Fibroblast of upper back skin (primary cell): ENCODE data around the gene GNB1L.

Experiments
- DNase-seq: peaks from one replicate; pipeline ENCODE4 v3.0.0-alpha.2; 2013

The GNB1L gene

GRCh38 chr22:19744350-19745006 is 110.2 kb downstream of the GNB1L start:
- DNase-seq: no peak

GRCh38 chr22:19743651-19744050 is 111.0 kb downstream of the GNB1L start:
- no peak for DNase-seq

DNA sequence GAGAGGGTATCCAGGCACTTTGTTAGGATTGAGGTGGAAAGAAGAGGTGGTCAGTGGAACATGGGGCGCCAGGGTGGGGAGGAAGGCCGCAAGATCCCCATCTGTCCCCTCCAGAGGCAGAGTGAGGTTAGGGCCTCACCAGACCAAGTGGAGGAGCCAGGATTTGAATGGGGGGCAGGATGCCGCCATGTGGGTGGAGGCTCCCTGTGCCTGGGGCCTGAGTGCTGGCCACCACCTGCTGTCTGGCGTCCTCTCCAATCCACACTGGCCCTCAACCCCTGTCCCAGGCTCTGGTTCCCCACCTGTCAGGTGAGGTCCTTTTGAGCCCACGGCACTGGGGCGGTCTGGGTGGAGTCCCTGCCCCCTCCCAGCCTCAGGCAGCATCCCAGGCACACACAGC is 111.6 kb downstream of the GNB1L start:
- no peak for DNase-seq

DNA sequence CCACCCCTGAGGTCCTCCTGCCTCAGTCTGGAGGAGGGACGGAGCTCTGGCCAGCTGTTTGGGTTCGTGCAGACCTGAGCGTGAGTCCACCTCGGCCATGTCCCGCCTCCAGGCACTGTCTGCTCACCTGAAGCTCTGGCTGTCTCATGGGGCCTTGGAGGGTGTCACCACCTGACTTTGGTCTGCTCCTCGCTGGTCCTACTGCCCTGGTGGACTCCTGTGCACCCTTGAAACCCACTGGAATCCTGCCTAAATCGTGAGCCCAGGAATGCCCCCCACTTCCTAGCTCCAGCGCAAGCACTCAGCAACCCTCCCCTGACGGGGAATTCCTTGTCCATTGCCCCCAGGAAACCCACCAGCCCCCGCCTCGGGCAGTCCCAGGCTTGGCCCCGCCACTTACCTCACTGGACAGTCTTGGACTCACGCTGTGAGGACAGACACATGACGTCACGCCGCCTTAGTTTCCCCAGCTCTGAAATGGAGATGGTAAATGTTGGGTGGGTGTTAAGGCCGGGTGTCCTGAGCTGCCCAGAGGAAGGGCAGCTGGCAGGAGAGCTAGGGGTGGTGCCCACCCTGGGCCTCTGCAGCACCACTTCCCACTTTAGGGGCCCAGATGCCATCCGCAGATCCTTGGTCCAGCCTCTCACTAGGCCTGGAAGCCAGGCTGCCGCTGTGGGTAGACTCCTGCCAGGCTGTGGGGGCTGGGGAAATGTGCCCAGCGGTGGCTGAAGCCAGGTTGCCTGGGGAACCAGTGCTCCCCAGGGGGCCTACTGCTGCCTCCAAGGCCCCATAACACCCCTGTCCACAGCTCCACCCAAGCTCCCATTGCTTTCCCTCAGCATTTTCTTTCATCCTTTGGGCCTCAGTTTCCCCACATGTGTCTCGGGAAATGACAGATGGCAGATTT is 112.3 kb downstream of the GNB1L start:
- no peak for DNase-seq

- DNase-seq: no peak
Measured at GRCh38 chr22:19741053-19741452, 113.6 kb downstream of the GNB1L start.

DNA sequence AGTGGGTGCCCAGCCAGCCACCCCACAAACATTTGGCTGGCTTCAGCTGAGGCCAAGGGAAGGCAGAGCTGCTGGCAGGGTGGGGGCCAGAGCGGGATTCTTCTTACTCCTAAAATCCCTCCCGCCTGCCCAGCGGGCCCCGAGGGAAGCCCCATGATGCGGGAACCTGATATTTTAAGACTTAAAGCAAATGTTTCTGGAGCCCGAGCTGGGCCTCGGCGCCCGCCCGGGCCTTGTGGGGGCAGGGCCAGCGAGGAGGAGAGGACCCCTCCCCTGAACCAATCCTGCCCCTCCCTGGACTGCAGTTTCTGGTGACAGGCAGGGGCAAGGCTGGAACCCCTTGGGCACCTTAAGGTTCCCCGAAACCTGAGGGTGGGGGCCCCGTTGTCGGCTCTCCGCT is 114.1 kb downstream of the GNB1L start:
- DNase-seq: no peak

DNA sequence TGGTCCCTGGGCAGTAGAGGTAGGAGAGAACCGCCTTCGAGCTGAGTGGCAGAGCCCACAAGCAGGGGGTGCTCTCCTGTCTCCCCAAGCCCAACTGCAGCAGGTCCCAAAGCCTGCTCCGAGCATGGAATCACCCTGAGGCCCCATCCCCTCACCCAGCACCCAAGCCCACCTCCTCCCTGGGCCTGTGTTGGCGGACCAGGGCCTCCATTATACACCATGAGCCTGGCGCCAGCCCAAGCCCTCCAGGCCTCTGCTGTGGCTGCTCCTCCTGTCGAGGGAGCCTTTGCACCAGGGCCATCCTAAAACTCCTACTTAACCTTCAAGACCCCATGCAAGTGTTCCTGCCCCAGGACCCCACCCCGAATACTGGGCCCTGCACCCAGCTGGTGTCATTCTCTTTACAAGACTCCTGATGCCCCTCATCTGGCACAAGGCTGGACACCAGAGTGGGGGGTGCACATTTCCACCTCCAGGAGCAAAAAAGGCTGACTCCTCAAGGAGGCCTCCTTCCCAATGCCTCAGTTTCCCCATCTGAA is 114.7 kb downstream of the GNB1L start:
- no peak for DNase-seq

DNA sequence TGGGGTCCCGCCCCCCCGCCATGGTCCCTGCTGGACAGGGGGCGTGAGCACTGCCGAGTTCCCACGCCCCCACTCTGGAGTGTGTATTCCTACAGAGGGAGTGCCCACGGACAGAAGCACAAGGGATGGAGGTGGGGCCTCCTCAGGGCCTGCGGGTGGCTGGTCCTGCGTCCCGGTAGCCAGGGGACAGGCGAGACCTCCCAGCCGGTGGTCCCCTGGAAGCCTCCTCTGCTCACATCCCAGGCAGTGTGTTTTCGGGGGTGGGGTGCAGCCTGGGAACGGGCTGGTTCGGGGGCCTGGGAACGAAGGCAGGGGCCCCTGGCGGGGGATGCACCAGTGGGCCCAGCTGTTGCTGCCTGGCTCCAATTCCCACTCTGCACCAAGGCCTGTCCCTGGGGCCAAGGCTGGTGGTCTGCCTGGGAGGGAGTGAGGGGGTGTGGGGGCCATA is 115.2 kb downstream of the GNB1L start:
- DNase-seq: no peak

DNA sequence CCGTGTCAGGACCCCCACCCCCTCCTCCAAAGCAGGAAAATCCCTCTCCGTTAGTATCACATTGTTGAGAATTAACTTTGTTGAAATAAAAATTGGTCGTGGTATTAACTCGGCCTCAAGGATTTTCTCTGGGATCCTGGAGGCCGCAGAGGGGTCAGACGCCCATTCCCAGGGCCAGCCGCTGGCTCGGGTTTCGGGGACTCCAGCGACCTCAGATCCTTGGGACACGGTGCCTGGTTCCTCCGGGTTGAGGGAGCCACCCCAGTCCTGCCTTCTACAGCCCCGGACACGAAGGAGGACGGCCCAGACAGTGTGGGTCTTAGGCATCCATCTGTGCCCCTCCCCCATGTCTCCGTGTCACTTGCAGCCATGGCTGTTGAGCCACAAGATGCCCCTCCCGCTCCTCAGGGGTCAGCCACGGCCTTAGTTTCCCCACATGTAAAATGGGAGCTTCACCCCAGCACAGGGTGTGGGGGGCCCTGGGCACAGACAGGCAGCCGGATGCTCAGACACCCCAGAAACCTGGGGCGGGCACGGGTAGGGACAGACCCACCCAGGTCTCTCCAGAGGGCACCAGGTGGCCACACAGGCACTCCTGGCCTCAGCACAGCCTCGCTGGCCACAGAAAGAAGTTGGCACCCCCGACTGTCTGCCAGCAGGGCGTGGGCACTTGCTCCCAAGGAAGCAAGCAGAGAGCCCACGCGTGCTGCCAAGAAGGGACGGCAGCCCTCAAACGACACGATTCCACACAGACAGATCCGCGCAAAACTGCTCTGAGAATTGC is 115.8 kb downstream of the GNB1L start:
- DNase-seq: no peak

- DNase-seq: no peak
Measured at GRCh38 chr22:19737846-19738663, 116.6 kb downstream of the GNB1L start.

DNA sequence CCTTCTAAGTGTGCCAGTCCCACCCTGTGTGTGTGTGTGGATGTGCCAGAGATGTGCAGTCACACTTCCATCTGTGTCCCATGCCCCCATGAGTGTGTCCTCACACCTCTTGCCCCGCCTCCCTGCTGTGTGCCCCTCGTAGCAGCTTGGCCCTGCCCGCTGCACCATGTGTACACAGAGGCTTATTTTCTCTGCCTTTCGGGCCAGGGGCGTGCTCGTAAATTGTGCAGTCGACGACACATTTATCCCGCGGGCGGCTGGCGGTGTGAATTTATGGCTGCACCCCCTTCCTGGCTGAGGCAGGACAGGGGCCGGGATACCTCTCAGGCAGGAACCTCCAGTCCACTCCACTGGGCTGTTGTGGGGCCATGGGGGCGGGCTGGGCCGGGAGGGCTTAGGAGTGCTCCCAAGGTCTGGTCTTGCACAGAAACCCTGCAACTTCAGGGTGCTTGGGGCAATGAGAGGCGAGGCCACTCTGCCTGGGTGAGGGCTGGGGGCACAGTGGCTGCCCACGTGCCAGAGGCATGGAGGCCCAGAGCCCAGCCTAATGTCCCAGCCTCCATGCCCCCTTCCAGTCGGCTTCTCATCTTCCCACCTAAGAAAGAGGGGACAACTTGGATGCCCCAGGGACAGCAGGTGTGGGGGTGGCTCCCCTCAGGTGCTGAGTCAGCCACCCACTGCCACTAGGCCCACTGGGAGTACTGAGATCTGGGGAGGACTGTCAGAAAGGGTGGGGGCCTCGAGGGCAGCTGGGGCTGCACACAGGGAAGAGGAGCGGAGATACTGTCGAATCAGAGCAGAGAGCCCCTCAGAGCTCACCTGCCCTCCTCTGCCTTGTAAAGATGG is 118.8 kb downstream of the GNB1L start:
- no peak for DNase-seq

DNA sequence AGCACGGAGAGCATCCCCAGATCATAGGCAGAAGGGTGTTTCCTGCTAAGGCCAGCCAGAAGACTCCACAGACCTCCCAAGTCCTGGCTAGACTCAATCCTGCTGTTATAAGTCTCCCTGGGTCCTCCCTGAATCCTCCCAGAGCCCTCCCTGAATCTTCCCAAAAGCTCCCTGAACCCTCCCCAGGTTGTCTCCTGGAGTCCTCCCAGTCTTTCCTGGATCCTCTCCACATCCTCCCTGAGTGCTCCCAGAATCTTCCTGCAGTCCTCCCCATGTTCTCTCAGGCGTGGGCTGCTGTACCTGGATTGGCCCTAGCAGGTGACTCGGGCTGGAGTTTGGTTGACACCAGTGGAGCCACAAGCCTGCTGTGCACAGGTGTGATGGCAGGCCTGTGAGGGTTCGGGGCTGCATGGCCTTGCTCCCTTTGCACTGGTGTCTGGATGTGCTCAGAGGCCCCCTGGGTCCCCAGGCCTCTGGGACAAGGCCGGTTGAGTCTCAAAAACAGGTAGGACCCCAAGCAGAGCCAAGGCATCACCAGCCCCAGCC is 119.8 kb downstream of the GNB1L start:
- DNase-seq: no peak

DNA sequence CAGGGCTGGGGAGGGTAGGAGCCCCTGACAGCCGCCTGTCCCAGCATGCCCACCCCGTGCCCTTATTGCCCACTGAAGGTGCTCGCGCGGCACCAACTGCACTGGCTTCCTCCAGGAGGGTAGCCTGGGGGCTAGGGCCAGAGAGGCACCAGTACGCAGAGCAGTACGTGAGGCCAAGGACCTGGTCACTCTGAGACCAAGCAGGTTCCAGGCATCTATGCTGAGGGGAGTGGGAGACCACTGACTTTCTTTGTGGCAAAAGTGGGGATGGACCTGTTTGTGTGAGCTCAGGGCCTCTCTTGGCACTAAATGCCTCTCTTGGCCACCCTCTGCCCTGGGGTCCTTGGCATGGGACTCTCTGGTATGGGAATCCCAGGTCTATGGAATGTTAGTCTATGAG is 120.5 kb downstream of the GNB1L start:
- no peak for DNase-seq

DNA sequence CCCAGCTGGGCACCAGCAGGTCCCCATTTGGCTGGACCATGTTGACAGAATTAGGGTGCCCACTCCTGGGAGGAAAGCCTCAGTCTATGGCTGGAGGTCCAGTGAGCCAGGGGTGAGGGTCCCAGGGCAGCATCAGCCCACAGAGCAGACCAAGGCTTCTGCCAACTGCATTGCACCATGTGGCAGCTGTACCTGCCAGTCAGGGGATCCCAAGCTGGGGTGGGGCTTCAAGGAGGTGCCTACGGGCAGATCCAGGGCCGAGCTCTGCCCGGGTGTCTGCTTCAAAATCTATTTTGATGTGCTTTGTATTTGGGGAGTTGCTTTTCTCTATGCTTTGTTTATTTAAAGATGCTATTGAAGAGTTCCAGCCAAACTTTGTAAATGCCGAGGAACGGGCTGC is 120.9 kb downstream of the GNB1L start:
- no peak for DNase-seq
